SK-N-SH treated with all-trans-retinoic acid at 6 μM for 48 hours (cell line): ENCODE data around the gene F5.

Source experiments
- ARNTL ChIP-seq: fragments of 450-650 bp; formaldehyde crosslinking; IDR thresholded peaks from 2 replicates; pipeline ENCODE4 v1.5.0; 2020; ENCODE audit warnings: low read depth, mild to moderate bottlenecking, moderate library complexity, borderline replicate concordance
- TOX ChIP-seq: fragments of 250-450 bp; sonication (Bioruptor Pico); IDR thresholded peaks from 2 replicates; pipeline ENCODE4 v1.8.0; 2021; ENCODE audit warnings: mild to moderate bottlenecking, moderate library complexity, borderline replicate concordance
- ZNF565 ChIP-seq: fragments of 450-650 bp; formaldehyde crosslinking; conservative IDR thresholded peaks from 2 replicates; pipeline ENCODE4 v1.5.0; 2020; ENCODE audit warnings: low read depth, mild to moderate bottlenecking, moderate library complexity
- TF ChIP-seq, protein P1 (sequence below): fragments of 250-450 bp; sonication (Bioruptor Pico); IDR thresholded peaks from 2 replicates; pipeline ENCODE4 v1.5.0; 2020; ENCODE audit warnings: mild to moderate bottlenecking, moderate library complexity
- TF ChIP-seq, protein P2 (sequence below): fragments of 250-450 bp; sonication (Bioruptor Pico); IDR thresholded peaks from 2 replicates; pipeline ENCODE4 v1.8.0; 2020; ENCODE audit warnings: mild to moderate bottlenecking, moderate library complexity, borderline replicate concordance
- TF ChIP-seq, protein P3 (sequence below): fragments of 250-450 bp; sonication (Bioruptor Pico); IDR thresholded peaks from 2 replicates; pipeline ENCODE4 v1.8.0; 2021; ENCODE audit warnings: low read depth, mild to moderate bottlenecking, moderate library complexity, borderline replicate concordance

DNA sequence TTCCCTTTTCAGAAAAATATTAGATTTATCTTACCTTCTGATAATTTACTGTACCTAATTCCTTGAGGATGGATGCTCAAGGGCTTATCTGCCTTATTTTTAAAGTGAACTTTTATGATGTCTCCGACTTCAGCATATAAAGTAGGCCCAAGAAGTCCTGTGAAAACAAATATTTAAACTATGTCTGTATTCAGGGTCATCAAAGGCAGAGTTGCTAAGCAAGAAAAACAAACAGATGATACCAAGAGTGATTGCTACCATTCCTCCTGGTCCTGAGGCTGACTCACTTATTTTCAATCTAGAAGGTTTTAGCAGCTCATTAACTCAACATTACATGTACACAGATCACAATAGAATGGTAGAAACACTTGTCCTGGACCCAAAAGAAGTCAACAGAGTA, 14.1 kb downstream of the F5 start:
- TF ChIP-seq ZNF565 (CRISPR knock-in tag): no peak
- TF ChIP-seq, protein P1, sequence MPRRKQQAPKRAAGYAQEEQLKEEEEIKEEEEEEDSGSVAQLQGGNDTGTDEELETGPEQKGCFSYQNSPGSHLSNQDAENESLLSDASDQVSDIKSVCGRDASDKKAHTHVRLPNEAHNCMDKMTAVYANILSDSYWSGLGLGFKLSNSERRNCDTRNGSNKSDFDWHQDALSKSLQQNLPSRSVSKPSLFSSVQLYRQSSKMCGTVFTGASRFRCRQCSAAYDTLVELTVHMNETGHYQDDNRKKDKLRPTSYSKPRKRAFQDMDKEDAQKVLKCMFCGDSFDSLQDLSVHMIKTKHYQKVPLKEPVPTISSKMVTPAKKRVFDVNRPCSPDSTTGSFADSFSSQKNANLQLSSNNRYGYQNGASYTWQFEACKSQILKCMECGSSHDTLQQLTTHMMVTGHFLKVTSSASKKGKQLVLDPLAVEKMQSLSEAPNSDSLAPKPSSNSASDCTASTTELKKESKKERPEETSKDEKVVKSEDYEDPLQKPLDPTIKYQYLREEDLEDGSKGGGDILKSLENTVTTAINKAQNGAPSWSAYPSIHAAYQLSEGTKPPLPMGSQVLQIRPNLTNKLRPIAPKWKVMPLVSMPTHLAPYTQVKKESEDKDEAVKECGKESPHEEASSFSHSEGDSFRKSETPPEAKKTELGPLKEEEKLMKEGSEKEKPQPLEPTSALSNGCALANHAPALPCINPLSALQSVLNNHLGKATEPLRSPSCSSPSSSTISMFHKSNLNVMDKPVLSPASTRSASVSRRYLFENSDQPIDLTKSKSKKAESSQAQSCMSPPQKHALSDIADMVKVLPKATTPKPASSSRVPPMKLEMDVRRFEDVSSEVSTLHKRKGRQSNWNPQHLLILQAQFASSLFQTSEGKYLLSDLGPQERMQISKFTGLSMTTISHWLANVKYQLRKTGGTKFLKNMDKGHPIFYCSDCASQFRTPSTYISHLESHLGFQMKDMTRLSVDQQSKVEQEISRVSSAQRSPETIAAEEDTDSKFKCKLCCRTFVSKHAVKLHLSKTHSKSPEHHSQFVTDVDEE: no peak
- TF ChIP-seq TOX (CRISPR knock-in tag): no peak
- TF ChIP-seq, protein P2, sequence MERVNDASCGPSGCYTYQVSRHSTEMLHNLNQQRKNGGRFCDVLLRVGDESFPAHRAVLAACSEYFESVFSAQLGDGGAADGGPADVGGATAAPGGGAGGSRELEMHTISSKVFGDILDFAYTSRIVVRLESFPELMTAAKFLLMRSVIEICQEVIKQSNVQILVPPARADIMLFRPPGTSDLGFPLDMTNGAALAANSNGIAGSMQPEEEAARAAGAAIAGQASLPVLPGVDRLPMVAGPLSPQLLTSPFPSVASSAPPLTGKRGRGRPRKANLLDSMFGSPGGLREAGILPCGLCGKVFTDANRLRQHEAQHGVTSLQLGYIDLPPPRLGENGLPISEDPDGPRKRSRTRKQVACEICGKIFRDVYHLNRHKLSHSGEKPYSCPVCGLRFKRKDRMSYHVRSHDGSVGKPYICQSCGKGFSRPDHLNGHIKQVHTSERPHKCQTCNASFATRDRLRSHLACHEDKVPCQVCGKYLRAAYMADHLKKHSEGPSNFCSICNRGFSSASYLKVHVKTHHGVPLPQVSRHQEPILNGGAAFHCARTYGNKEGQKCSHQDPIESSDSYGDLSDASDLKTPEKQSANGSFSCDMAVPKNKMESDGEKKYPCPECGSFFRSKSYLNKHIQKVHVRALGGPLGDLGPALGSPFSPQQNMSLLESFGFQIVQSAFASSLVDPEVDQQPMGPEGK (CRISPR knock-in tag): no peak
- TF ChIP-seq ARNTL (CRISPR knock-in tag): no peak
- TF ChIP-seq, protein P3, sequence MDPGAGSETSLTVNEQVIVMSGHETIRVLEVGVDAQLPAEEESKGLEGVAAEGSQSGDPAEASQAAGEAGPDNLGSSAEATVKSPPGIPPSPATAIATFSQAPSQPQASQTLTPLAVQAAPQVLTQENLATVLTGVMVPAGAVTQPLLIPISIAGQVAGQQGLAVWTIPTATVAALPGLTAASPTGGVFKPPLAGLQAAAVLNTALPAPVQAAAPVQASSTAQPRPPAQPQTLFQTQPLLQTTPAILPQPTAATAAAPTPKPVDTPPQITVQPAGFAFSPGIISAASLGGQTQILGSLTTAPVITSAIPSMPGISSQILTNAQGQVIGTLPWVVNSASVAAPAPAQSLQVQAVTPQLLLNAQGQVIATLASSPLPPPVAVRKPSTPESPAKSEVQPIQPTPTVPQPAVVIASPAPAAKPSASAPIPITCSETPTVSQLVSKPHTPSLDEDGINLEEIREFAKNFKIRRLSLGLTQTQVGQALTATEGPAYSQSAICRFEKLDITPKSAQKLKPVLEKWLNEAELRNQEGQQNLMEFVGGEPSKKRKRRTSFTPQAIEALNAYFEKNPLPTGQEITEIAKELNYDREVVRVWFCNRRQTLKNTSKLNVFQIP: no peak
